SK-N-SH treated with all-trans-retinoic acid at 6 μM for 48 hours (cell line): Measurements from ENCODE around the gene SLC25A23.

Source experiments
- ATAC-seq: fragments of 200-7000 bp; cut with Tn5 transposase; 3 replicates; pipeline ENCODE4 v1.9.1; 2020; ENCODE audit warnings: mild to moderate bottlenecking, moderate library complexity
- ARNTL ChIP-seq: fragments of 450-650 bp; formaldehyde crosslinking; IDR thresholded peaks from 2 replicates; pipeline ENCODE4 v1.5.0; 2020; ENCODE audit warnings: low read depth, mild to moderate bottlenecking, moderate library complexity, borderline replicate concordance
- BACH2 ChIP-seq: fragments of 250-450 bp; sonication (Bioruptor Pico); IDR thresholded peaks from 2 replicates; pipeline ENCODE4 v1.9.0; 2021; ENCODE audit warnings: mild to moderate bottlenecking, borderline replicate concordance
- CSDC2 ChIP-seq: fragments of 250-450 bp; sonication (Bioruptor Pico); IDR thresholded peaks from 2 replicates; pipeline ENCODE4 v1.5.0; 2020; ENCODE audit warnings: mild to moderate bottlenecking, moderate library complexity
- CSRNP3 ChIP-seq: fragments of 250-450 bp; sonication (Bioruptor Pico); IDR thresholded peaks from 2 replicates; pipeline ENCODE4 v1.5.1; 2021; ENCODE audit warnings: mild to moderate bottlenecking, moderate library complexity
- ESRRG ChIP-seq: fragments of 250-450 bp; sonication (Bioruptor Pico); IDR thresholded peaks from 2 replicates; pipeline ENCODE4 v1.6.1; 2021; ENCODE audit warnings: mild to moderate bottlenecking
- GLIS3 ChIP-seq: fragments of 250-450 bp; sonication (Bioruptor Pico); IDR thresholded peaks from 2 replicates; pipeline ENCODE4 v1.5.0; 2020; ENCODE audit warnings: mild to moderate bottlenecking, moderate library complexity
- ISL1 ChIP-seq: fragments of 250-450 bp; sonication (Bioruptor Pico); IDR thresholded peaks from 2 replicates; pipeline ENCODE4 v2.1.2; 2022; ENCODE audit warnings: mild to moderate bottlenecking, moderate library complexity
- OSR1 ChIP-seq: fragments of 250-450 bp; sonication (Bioruptor Pico); IDR thresholded peaks from 2 replicates; pipeline ENCODE4 v1.8.0; 2022; ENCODE audit warnings: moderate library complexity, mild to moderate bottlenecking, inconsistent platforms
- PPARA ChIP-seq: fragments of 250-450 bp; sonication (Bioruptor Pico); IDR thresholded peaks from 2 replicates; pipeline ENCODE4 v1.5.0; 2020; ENCODE audit warnings: mild to moderate bottlenecking, borderline replicate concordance
- RARB ChIP-seq: fragments of 250-450 bp; sonication (Bioruptor Pico); IDR thresholded peaks from 2 replicates; pipeline ENCODE4 v1.8.0; 2021; ENCODE audit warnings: mild to moderate bottlenecking, moderate library complexity
- TCF4 ChIP-seq: fragments of 250-450 bp; sonication (Bioruptor Pico); IDR thresholded peaks from 2 replicates; pipeline ENCODE4 v1.8.0; 2021; ENCODE audit warnings: mild to moderate bottlenecking, moderate library complexity, borderline replicate concordance
- TOX ChIP-seq: fragments of 250-450 bp; sonication (Bioruptor Pico); IDR thresholded peaks from 2 replicates; pipeline ENCODE4 v1.8.0; 2021; ENCODE audit warnings: mild to moderate bottlenecking, moderate library complexity, borderline replicate concordance
- TSHZ2 ChIP-seq: fragments of 250-450 bp; sonication (Bioruptor Pico); IDR thresholded peaks from 2 replicates; pipeline ENCODE4 v1.5.0; 2020; ENCODE audit warnings: mild to moderate bottlenecking, moderate library complexity
- ZC3H10 ChIP-seq: fragments of 250-450 bp; sonication (Bioruptor Pico); IDR thresholded peaks from 2 replicates; pipeline ENCODE4 v1.5.1; 2021; ENCODE audit warnings: mild to moderate bottlenecking, moderate library complexity
- ZFP30 ChIP-seq: fragments of 450-650 bp; formaldehyde crosslinking; IDR thresholded peaks from 2 replicates; pipeline ENCODE4 v1.5.0; 2022; ENCODE audit warnings: mild to moderate bottlenecking, moderate library complexity
- ZNF565 ChIP-seq: fragments of 450-650 bp; formaldehyde crosslinking; conservative IDR thresholded peaks from 2 replicates; pipeline ENCODE4 v1.5.0; 2020; ENCODE audit warnings: low read depth, mild to moderate bottlenecking, moderate library complexity
- ZNF70 ChIP-seq: fragments of 450-650 bp; formaldehyde crosslinking; IDR thresholded peaks from 2 replicates; pipeline ENCODE4 v1.5.0; 2020; ENCODE audit warnings: mild to moderate bottlenecking, moderate library complexity
- ZNF8 ChIP-seq: fragments of 450-650 bp; formaldehyde crosslinking; IDR thresholded peaks from 2 replicates; pipeline ENCODE4 v1.5.0; 2020; ENCODE audit warnings: mild to moderate bottlenecking, moderate library complexity
- TF ChIP-seq, protein P1 (sequence below): fragments of 250-450 bp; sonication (Bioruptor Pico); IDR thresholded peaks from 2 replicates; pipeline ENCODE4 v1.5.1; 2020; ENCODE audit warnings: low read depth, mild to moderate bottlenecking, moderate library complexity
- TF ChIP-seq, protein P2 (sequence below): fragments of 250-450 bp; sonication (Bioruptor Pico); IDR thresholded peaks from 2 replicates; pipeline ENCODE4 v1.8.0; 2021; ENCODE audit warnings: low read depth, mild to moderate bottlenecking, moderate library complexity, borderline replicate concordance
- TF ChIP-seq, protein P3 (sequence below): fragments of 250-450 bp; sonication (Bioruptor Pico); IDR thresholded peaks from 2 replicates; pipeline ENCODE4 v1.8.0; 2020; ENCODE audit warnings: mild to moderate bottlenecking, moderate library complexity, borderline replicate concordance

The SLC25A23 gene

DNA sequence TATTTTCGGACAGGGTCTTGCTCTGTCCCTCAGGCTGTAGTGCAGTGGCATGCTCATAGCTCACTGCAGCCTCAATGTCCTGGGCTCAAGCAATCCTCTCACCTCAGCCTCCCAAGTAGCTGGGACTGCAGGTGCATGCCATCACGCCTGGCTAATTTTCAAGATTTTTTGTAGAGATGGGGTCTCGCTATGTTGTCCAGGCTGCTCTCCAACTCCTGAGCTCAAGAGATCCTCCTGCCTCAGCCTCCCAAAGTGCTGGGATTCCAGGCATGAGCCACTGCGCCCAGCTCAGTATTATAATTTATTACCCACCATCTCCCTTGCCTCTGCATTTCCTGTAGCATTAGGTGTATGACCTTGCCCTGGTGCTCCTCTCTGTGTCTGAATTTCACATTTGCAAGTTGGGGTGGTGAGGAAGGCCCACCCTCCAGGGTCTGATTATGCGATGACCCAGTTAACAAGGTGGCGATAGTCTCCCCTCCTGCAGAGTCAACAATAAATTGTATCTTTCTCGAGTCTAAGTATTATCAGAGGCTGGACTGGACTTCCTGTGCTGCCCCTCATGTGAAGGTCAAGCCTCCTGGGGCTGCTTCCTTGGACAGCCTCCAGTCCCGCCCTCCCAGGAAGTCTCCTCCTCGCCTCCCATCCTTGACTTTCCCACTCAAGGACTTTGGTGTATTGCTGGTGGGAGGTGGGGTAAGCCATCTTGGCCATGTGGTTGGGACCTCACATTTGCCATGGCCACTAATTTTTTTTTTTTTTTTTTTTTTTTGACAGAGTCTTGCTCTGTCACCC is 44.0 kb upstream of the SLC25A23 start:
- ATAC-seq: no peak
- TF ChIP-seq ZNF8 (CRISPR knock-in tag): no peak

GRCh38 chr19:6501740-6502648 is 42.4 kb upstream of the SLC25A23 start, which contains the start of gene TUBB4A:
Gene TUBB4A (minus strand): TSS chr19:6502309. CDS start chr19:6502212, 97 bp downstream.
- TF ChIP-seq TCF4 (CRISPR knock-in tag): no peak
- no peak for TF ChIP-seq ZNF70
- TF ChIP-seq ESRRG (CRISPR knock-in tag): no peak
- no peak for TF ChIP-seq ZNF565
- no peak for TF ChIP-seq OSR1
- TF ChIP-seq CSRNP3: no peak
- no peak for TF ChIP-seq ARNTL (CRISPR knock-in tag)
- TF ChIP-seq PPARA: no peak
- TF ChIP-seq ZC3H10 (CRISPR knock-in tag): no peak
- no peak for TF ChIP-seq TOX (CRISPR knock-in tag)
- no peak for TF ChIP-seq RARB (CRISPR knock-in tag)
- no peak for TF ChIP-seq ZNF8 (CRISPR knock-in tag)
- TF ChIP-seq, protein P1, sequence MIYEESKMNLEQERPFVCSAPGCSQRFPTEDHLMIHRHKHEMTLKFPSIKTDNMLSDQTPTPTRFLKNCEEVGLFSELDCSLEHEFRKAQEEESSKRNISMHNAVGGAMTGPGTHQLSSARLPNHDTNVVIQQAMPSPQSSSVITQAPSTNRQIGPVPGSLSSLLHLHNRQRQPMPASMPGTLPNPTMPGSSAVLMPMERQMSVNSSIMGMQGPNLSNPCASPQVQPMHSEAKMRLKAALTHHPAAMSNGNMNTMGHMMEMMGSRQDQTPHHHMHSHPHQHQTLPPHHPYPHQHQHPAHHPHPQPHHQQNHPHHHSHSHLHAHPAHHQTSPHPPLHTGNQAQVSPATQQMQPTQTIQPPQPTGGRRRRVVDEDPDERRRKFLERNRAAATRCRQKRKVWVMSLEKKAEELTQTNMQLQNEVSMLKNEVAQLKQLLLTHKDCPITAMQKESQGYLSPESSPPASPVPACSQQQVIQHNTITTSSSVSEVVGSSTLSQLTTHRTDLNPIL (CRISPR knock-in tag): no peak
- no peak for TF ChIP-seq ZFP30 (CRISPR knock-in tag)
- TF ChIP-seq TSHZ2 (CRISPR knock-in tag): no peak
- no peak for TF ChIP-seq CSDC2 (CRISPR knock-in tag)
- TF ChIP-seq, protein P2, sequence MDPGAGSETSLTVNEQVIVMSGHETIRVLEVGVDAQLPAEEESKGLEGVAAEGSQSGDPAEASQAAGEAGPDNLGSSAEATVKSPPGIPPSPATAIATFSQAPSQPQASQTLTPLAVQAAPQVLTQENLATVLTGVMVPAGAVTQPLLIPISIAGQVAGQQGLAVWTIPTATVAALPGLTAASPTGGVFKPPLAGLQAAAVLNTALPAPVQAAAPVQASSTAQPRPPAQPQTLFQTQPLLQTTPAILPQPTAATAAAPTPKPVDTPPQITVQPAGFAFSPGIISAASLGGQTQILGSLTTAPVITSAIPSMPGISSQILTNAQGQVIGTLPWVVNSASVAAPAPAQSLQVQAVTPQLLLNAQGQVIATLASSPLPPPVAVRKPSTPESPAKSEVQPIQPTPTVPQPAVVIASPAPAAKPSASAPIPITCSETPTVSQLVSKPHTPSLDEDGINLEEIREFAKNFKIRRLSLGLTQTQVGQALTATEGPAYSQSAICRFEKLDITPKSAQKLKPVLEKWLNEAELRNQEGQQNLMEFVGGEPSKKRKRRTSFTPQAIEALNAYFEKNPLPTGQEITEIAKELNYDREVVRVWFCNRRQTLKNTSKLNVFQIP (CRISPR knock-in tag): no peak
- no peak for TF ChIP-seq BACH2 (CRISPR knock-in tag)
- TF ChIP-seq ISL1 (CRISPR knock-in tag): no peak
- no peak for TF ChIP-seq GLIS3
- ATAC-seq: peak; percentile 52

GRCh38 chr19:6500837-6501739 is 41.5 kb upstream of the SLC25A23 start:
- no peak for ATAC-seq

More at GRCh38 chr19:6500837-6501739, 41.5 kb upstream of the SLC25A23 start:
- TF ChIP-seq ZNF8 (CRISPR knock-in tag) (no peak), RARB (CRISPR knock-in tag) (no peak), ESRRG (CRISPR knock-in tag) (no peak), ISL1 (CRISPR knock-in tag) (no peak), CSDC2 (CRISPR knock-in tag) (no peak), PPARA (no peak), ARNTL (CRISPR knock-in tag) (no peak), OSR1 (no peak)
- TF ChIP-seq, protein P2 (CRISPR knock-in tag): no peak
- TF ChIP-seq, protein P3, sequence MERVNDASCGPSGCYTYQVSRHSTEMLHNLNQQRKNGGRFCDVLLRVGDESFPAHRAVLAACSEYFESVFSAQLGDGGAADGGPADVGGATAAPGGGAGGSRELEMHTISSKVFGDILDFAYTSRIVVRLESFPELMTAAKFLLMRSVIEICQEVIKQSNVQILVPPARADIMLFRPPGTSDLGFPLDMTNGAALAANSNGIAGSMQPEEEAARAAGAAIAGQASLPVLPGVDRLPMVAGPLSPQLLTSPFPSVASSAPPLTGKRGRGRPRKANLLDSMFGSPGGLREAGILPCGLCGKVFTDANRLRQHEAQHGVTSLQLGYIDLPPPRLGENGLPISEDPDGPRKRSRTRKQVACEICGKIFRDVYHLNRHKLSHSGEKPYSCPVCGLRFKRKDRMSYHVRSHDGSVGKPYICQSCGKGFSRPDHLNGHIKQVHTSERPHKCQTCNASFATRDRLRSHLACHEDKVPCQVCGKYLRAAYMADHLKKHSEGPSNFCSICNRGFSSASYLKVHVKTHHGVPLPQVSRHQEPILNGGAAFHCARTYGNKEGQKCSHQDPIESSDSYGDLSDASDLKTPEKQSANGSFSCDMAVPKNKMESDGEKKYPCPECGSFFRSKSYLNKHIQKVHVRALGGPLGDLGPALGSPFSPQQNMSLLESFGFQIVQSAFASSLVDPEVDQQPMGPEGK (CRISPR knock-in tag): no peak
